Calu3 (cell line): Measurements from ENCODE around the gene KDM4B. TPM values are rescaled to one million over a fixed set of nuclear protein-coding genes. Genes with fewer than 3 reads are reported as not detected.

Experiments
- BruUV-seq: library from RNA; stranded (reverse); fragments of 400-500 nt; replicated peaks from 2 replicates; lab custom pipeline; 2021; lab: Mats Ljungman, UMichigan
- CTCF ChIA-PET: fragments of 300-600 bp; sonication (Branson Sonifier 250); formaldehyde crosslinking; loops from one replicate; lab custom pipeline; 2022; ENCODE audit warnings: antibody characterized with exemption; lab: Charles Lee
- DNase-seq: peaks from one replicate; pipeline ENCODE4 v3.0.0; 2022
- H3K27ac Mint-ChIP-seq: one replicate; pipeline ENCODE4 v1.8.0; 2022; ENCODE audit warnings: mixed read lengths; ENCODE audit not compliant: unreplicated experiment
- H3K27me3 Mint-ChIP-seq: one replicate; pipeline ENCODE4 v1.8.0; 2022; ENCODE audit warnings: mixed read lengths; ENCODE audit not compliant: unreplicated experiment
- H3K36me3 Mint-ChIP-seq: one replicate; pipeline ENCODE4 v1.8.0; 2022; ENCODE audit warnings: mild to moderate bottlenecking, moderate library complexity, mixed read lengths; ENCODE audit not compliant: insufficient read depth, unreplicated experiment
- H3K4me1 Mint-ChIP-seq: one replicate; pipeline ENCODE4 v1.8.0; 2022; ENCODE audit warnings: mild to moderate bottlenecking, low read depth, mixed read lengths; ENCODE audit not compliant: unreplicated experiment
- H3K4me3 Mint-ChIP-seq: one replicate; pipeline ENCODE4 v1.8.0; 2022; ENCODE audit warnings: mild to moderate bottlenecking, low read depth, moderate library complexity, mixed read lengths; ENCODE audit not compliant: unreplicated experiment
- H3K9me3 Mint-ChIP-seq: one replicate; pipeline ENCODE4 v1.8.0; 2022; ENCODE audit warnings: low read depth, mixed read lengths; ENCODE audit not compliant: unreplicated experiment
- intact Hi-C: fragments of 100-400 bp; cut with micrococcal nuclease; formaldehyde crosslinking; loops from one replicate; pipeline ENCODE4 v1.10.0; 2022; ENCODE audit not compliant: unreplicated experiment
- total RNA-seq: library from RNA; stranded (reverse); gene quantifications from 2 replicates; pipeline ENCODE4 v1.2.3, GENCODE V29; 2022
- TF ChIP-seq, protein P1 (sequence below): fragments of 200-600 bp; IDR thresholded peaks from one replicate; pipeline ENCODE4 v1.8.0; 2022; ENCODE audit warnings: antibody characterized with exemption; ENCODE audit not compliant: unreplicated experiment

The KDM4B gene
- total RNA-seq, 1 experiment from 2014 or later = 13.9 TPM

DNA sequence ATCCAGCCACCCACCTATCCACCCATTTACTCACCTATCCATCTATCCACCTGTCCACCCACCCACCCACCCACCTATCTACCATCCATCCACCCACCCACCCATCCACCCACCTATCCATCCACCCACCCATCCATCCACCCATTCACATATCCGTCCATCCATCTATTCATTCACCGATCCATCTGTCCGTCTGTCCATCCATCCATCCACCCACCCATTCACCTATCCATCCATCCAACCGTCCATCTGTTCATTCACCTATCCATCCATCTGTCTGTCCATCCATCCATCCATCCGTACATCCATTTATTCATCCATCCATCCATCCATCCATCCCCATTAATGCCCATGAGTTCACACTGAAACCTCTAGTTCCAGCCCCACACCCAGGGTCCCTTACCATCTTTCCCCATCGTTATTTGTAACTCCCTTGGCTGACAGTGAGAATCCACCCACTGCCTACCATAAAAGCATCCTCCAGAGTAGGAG is 31.3 kb downstream of the KDM4B start:
- peaks cover 5% of the 10 kb centered on the region for H3K36me3 Mint-ChIP-seq
- H3K4me1 Mint-ChIP-seq = peaks cover 9% of the 10 kb centered on the region
- no peak for DNase-seq
- no peak overlapping the region for H3K4me3 Mint-ChIP-seq
- H3K27me3 Mint-ChIP-seq = no peaks in the 10 kb centered on the region
- CTCF ChIA-PET = no interaction called here
- TF ChIP-seq, protein P1, sequence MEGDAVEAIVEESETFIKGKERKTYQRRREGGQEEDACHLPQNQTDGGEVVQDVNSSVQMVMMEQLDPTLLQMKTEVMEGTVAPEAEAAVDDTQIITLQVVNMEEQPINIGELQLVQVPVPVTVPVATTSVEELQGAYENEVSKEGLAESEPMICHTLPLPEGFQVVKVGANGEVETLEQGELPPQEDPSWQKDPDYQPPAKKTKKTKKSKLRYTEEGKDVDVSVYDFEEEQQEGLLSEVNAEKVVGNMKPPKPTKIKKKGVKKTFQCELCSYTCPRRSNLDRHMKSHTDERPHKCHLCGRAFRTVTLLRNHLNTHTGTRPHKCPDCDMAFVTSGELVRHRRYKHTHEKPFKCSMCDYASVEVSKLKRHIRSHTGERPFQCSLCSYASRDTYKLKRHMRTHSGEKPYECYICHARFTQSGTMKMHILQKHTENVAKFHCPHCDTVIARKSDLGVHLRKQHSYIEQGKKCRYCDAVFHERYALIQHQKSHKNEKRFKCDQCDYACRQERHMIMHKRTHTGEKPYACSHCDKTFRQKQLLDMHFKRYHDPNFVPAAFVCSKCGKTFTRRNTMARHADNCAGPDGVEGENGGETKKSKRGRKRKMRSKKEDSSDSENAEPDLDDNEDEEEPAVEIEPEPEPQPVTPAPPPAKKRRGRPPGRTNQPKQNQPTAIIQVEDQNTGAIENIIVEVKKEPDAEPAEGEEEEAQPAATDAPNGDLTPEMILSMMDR = no peak
- H3K27ac Mint-ChIP-seq = no peak overlapping the region
- intact Hi-C loops = no loop called here
- no peaks in the 10 kb centered on the region for H3K9me3 Mint-ChIP-seq
- BruUV-seq = no TSS peak

DNA sequence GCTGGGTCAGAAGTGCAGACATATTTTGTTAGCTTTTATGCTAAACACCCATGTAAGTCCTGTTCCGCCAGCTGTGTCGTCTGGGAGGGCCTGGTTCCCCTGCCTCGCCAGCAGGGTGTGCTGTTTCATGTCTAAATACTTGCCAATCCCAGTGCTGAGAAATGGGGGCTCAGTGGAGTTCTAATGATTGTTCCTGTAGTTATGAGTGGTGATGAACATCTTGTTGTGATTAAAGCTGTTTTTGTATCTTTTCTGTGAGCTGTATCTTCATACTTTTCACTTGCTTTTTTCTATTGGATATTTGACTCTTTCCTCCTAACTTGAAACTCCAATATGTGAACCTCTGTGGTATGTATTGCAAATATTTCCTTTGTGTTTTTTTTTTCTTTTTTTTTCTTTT is 32.7 kb downstream of the KDM4B start:
- peaks cover 9% of the 10 kb centered on the region for H3K4me1 Mint-ChIP-seq
- H3K4me3 Mint-ChIP-seq = no peak overlapping the region
- H3K27ac Mint-ChIP-seq = no peak overlapping the region
- peak; percentile 23 for DNase-seq
- H3K36me3 Mint-ChIP-seq = peaks cover 5% of the 10 kb centered on the region
- BruUV-seq = no TSS peak
- H3K27me3 Mint-ChIP-seq = no peaks in the 10 kb centered on the region
- TF ChIP-seq, protein P1 = peak; percentile 33
- intact Hi-C loops = no loop called here
- no peaks in the 10 kb centered on the region for H3K9me3 Mint-ChIP-seq
- CTCF ChIA-PET = interaction anchor here (0.6 to 1.2 kb wide), 3 partner anchors 29 to 739 kb away, joined by 3 to 7 read pairs (median 5); no protein-coding TSS in a partner anchor

DNA sequence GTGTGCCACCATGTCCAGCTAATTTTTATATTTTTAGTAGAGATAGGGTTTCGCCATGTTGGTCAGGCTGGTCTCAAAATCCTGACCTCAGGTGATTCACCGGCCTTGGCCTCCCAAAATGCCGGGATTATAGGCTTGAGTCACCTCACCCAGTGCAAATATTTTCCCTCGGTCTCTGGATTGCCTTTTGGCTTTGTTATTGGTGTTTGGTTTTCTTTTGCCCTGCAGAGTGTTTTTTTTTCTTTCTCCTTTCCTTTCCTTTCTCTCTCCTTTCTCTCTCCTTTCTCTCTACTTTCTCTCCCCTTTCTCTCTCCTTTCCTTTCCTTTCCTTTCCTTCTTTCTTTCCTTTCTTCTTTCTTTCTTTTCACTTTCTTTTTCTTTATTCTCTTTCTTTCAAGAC is 33.2 kb downstream of the KDM4B start:
- BruUV-seq = no TSS peak
- TF ChIP-seq, protein P1 = no peak
- H3K9me3 Mint-ChIP-seq = no peaks in the 10 kb centered on the region
- H3K27ac Mint-ChIP-seq = no peak overlapping the region
- CTCF ChIA-PET = interaction anchor here (0.7 to 1.2 kb wide), 2 partner anchors 29 to 739 kb away, joined by 5 to 7 read pairs; no protein-coding TSS in a partner anchor
- H3K36me3 Mint-ChIP-seq = peaks cover 5% of the 10 kb centered on the region
- no peaks in the 10 kb centered on the region for H3K27me3 Mint-ChIP-seq
- peaks cover 9% of the 10 kb centered on the region for H3K4me1 Mint-ChIP-seq
- peak; percentile 19 for DNase-seq
- intact Hi-C loops = no loop called here
- H3K4me3 Mint-ChIP-seq = no peak overlapping the region

DNA sequence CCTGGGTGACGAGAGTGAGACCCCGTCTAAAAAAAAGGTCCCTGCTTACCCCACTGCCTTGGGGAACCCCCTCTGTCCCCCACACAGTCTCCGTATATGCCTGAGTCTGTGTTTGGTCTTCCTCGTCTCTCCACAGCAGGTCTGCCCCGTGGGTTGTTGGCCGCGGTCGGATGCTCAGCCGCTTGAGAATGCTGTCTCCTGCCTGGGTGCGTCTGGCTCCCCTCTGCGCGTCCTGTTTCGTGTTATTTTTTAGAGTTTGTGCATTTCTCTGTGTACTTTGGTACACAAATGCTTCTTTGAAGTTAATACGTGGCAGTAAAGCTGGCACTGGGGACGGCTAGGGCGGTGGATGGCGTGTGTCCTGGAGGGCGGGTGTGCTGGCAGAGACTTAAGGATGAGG is 34.9 kb downstream of the KDM4B start:
- no peak overlapping the region for H3K27ac Mint-ChIP-seq
- peaks cover 5% of the 10 kb centered on the region for H3K36me3 Mint-ChIP-seq
- H3K9me3 Mint-ChIP-seq = no peaks in the 10 kb centered on the region
- CTCF ChIA-PET = no interaction called here
- intact Hi-C loops = no loop called here
- BruUV-seq = no TSS peak
- no peak overlapping the region for H3K4me3 Mint-ChIP-seq
- no peaks in the 10 kb centered on the region for H3K27me3 Mint-ChIP-seq
- peaks cover 9% of the 10 kb centered on the region for H3K4me1 Mint-ChIP-seq
- TF ChIP-seq, protein P1 = no peak
- no peak for DNase-seq
